Activated T-cell treated with anti-CD3 and anti-CD28 coated beads, Interleukin-2, amount 50 U/mL, for 24 hours (primary cell): ENCODE results near the gene CSH1.
"Not testable (repeated sequence)": the region's sequence is repeated elsewhere in the genome, so short reads cannot be mapped to it uniquely, and the experiment has no call there.

Experiments used
- DNase-seq: peaks from one replicate; pipeline ENCODE4 v3.0.0-alpha.2; 2020
- H3K27ac Mint-ChIP-seq: 2 replicates; pipeline ENCODE4 v1.8.0; 2020; ENCODE audit warnings: mild to moderate bottlenecking, mixed read lengths
- H3K27me3 Mint-ChIP-seq: 2 replicates; pipeline ENCODE4 v1.8.0; 2020; ENCODE audit warnings: mixed read lengths
- H3K36me3 Mint-ChIP-seq: 2 replicates; pipeline ENCODE4 v1.8.0; 2020; ENCODE audit warnings: low read depth, mixed read lengths
- H3K4me1 Mint-ChIP-seq: 2 replicates; pipeline ENCODE4 v1.8.0; 2020; ENCODE audit warnings: low read depth, mixed read lengths
- H3K4me3 Mint-ChIP-seq: 2 replicates; pipeline ENCODE4 v1.8.0; 2020; ENCODE audit warnings: mild to moderate bottlenecking, moderate library complexity, mixed read lengths
- H3K9me3 Mint-ChIP-seq: 2 replicates; pipeline ENCODE4 v1.8.0; 2020; ENCODE audit warnings: mixed read lengths

CSH1 gene

DNA sequence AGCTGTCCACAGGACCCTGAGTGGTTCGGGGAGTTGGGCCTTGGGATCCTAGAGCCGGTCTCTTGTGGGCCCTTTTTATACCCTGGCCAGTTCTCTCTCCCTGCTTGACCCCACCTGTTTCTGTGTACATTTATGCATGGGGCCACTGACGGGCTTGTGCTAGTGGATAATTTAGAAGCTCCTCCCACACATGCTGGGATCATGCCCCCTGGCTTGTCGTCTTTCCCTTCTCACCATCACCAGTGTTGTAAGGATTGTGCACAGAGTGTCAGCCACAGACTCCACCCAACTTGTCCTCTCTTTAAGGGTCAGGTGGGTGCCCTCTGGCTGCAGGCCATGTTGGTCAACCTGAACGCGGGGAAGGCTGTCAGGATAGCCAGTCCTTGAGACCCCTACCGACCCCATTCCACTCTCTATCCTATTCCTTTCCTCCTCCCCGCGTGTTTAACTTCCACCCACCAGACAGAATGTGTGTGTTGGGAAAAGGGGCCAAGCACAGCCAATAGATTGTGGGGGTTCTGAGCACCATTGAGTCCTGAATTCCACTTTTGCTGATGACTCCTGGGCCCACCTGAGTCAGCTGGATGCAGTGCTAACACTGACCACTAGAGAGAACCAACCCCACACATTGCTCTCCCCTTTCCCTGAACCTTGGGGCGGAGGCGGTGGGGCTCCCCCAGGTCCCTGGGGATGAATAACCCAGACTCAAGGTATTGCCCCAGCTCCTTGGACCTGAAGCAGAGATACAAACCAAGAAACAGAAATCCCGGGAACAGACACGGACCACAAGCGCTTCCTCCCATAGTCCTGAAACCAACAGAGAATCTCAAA lies at the start of gene CSH1:
CSH1 (minus strand) TSS at position 51 of the 831 bp plus-strand sequence. CDS start 63 bp downstream, outside the sequence.
- not testable (repeated sequence) for H3K27ac Mint-ChIP-seq, H3K36me3 Mint-ChIP-seq, DNase-seq, H3K4me3 Mint-ChIP-seq, H3K27me3 Mint-ChIP-seq, H3K9me3 Mint-ChIP-seq
- H3K4me1 Mint-ChIP-seq = peaks cover 15% of the 10 kb centered on the region

DNA sequence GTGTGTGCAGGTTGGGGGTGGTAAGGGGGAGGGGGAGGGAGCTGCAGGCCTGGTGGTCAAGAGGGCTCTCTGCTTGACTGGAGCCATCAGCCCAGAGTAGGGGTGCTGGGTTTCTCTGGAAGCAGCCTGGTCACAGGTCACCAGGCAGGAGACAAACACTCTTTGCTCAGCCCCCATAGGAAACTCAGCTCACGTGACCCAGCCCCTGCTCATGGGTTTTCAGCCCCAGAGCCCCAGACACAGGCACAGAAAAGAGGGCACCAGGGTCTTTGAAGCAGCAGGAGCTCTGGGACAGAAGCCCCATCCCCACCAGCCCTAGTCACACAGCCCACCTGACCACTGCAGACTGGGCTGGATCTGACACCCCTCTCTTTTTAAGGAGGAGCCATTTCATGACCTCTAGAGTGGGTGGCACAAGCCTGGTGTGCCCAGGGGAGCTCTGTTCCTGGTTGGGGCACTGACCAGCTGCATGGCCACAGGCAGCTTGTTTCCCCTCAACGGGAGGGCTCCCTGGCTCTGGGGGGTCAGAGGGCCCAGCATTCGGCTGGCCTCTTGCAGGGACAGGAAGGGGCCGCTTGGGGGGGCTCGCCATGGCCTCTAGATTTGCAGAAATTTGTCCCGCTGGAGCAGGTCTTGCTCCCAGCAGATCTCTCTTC lies 49.5 kb upstream of the CSH1 start:
- Mint-ChIP-seq H3K36me3 (no peaks in the 10 kb centered on the region), H3K9me3 (no peaks in the 10 kb centered on the region), H3K4me3 (no peak overlapping the region), H3K4me1 (peaks cover 16% of the 10 kb centered on the region), H3K27ac (no peak overlapping the region), H3K27me3 (no peaks in the 10 kb centered on the region)
- DNase-seq = peak; percentile 43

DNA sequence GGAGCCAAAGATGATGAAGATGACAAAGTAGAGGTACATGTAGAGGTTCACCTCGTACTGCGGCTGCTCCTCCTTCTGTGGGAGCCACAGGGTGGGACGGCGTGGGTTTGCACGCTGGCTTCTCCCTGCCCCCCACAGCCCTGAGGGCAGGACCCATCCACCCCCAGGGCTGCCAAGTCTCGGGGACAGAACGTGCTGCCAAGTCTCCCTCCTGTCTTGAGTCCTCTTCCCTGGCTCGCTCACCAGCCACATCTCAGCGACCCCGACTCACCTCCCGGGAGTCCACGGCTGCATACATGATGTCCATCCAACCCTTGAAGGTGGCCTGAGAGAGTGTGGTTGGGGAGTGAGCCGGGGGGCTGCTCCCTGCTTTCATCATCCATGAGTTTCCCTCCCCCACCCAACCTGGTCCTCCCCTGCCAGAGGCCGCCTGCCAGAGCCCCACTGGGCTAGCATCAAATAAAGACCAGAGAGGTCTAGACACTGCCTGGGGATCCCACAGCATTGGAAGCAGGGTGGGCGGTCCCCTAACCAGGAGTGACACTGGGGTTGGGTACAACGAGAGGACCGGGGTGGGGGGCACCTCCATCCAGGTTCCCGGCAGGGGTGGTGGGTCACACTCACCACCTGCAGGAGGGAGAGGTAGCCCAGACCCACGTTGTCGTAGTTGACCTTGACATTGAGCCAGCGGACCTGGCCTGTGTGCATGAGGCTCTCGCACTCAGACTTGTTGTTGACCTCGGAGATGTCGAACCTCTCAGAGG lies 48.5 kb upstream of the CSH1 start:
- peaks cover 16% of the 10 kb centered on the region for H3K4me1 Mint-ChIP-seq
- DNase-seq = no peak
- no peaks in the 10 kb centered on the region for H3K27me3 Mint-ChIP-seq
- H3K36me3 Mint-ChIP-seq = no peaks in the 10 kb centered on the region
- H3K27ac Mint-ChIP-seq = no peak overlapping the region
- no peaks in the 10 kb centered on the region for H3K9me3 Mint-ChIP-seq
- no peak overlapping the region for H3K4me3 Mint-ChIP-seq

DNA sequence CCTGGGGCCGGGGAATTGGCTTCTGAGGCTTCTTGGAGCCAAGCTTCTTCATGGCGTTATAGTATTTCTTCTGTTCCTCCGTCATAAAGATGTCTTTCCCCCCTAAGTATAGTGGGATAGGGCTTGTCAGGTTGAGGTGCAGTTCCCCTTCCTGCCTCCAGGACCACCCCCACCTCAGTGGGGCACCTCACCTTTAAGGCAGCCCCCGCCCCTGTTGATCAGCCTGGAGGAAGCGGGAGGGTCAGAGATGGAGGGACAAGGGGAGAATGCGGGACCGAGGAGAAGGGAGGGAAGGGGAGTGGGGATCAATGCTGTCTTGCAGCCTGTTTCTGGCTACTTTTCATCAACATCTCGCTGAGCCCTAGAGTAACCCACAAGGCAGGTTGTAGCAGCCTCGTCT lies 47.4 kb upstream of the CSH1 start:
- Mint-ChIP-seq H3K27me3 (no peaks in the 10 kb centered on the region), H3K4me3 (no peak overlapping the region), H3K27ac (no peak overlapping the region), H3K4me1 (peaks cover 20% of the 10 kb centered on the region), H3K36me3 (no peaks in the 10 kb centered on the region), H3K9me3 (no peaks in the 10 kb centered on the region)
- no peak for DNase-seq

DNA sequence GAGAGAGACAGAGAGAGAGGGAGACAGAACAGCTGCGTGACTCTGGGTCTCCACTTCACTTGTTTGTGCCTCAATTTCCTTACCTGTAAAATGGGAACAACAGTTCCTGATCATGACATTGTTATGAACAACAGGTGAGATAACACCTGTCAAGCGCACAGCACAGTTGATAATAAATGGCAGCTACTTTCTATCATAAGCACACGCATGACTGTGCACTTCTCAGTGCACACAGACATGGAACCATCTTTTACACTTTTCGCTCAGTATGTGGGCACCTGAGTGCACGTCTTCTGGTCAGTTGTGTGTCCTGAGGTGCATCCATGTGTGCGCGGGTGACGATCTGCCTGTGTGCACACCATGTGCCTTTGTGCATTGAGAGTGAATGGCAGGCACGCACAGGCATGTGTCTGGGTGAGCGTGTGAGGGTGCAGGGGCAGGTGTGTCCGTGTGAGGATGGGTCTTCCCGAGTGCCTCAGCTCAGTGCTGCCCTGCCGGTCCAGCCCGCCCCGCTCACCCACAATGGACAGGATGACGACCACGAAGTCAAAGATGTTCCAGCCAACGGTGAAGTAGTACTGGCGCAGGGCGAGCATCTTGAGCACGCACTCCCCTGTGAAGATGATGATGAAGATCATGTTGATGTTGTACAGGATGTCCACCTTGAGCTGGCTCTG lies 46.1 kb upstream of the CSH1 start:
- Mint-ChIP-seq H3K9me3 (no peaks in the 10 kb centered on the region), H3K27ac (no peak overlapping the region)

DNA sequence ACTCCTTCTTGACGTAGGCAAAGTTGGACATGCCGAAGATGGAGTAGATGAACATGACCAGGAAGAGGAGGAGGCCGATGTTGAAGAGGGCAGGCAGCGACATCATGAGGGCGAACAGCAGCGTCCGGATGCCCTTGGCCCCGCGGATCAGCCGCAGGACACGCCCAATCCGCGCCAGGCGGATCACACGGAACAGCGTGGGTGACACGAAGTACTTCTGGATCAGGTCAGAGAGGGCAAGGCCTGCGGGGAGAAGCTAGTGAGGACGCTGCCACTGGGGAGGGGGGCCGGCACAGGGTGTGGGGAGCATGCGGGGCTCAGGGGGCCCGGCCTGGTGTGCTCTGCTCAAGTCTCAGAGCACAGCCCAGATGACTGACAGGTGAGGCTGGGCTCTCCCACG lies 45.4 kb upstream of the CSH1 start:
- H3K27me3 Mint-ChIP-seq = no peaks in the 10 kb centered on the region
- no peaks in the 10 kb centered on the region for H3K9me3 Mint-ChIP-seq
- no peak overlapping the region for H3K4me3 Mint-ChIP-seq
- no peak overlapping the region for H3K27ac Mint-ChIP-seq
- no peak for DNase-seq
- peaks cover 19% of the 10 kb centered on the region for H3K4me1 Mint-ChIP-seq
- H3K36me3 Mint-ChIP-seq = no peaks in the 10 kb centered on the region

More for the DNA sequence above, 46.1 kb upstream of the CSH1 start:
- no peaks in the 10 kb centered on the region for H3K36me3 Mint-ChIP-seq
- peaks cover 20% of the 10 kb centered on the region for H3K4me1 Mint-ChIP-seq
- H3K27me3 Mint-ChIP-seq = no peaks in the 10 kb centered on the region
- no peak overlapping the region for H3K4me3 Mint-ChIP-seq
- no peak for DNase-seq

DNA sequence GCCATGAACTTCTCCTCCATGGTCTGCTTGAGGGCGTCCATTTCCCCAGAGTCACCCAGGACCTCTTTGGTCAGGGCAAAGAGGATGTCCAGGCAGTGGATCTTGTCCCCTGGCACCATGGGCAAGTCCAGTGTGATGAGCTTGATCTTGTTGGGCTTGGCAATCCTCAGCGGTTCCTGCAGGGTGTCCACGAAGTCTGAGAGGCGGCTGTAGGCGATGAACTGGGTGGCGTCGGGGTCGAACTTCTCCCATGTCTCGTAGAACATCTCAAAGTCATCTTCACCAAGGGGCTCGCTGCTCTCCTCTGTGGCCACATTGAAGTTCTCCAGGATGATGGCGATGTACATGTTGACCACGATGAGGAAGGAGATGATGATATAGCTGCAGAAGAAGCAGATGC lies 44.8 kb upstream of the CSH1 start:
- no peak overlapping the region for H3K27ac Mint-ChIP-seq
- no peak overlapping the region for H3K4me3 Mint-ChIP-seq
- no peaks in the 10 kb centered on the region for H3K36me3 Mint-ChIP-seq
- no peak for DNase-seq
- H3K27me3 Mint-ChIP-seq = no peaks in the 10 kb centered on the region
- no peaks in the 10 kb centered on the region for H3K9me3 Mint-ChIP-seq
- H3K4me1 Mint-ChIP-seq = peaks cover 14% of the 10 kb centered on the region

DNA sequence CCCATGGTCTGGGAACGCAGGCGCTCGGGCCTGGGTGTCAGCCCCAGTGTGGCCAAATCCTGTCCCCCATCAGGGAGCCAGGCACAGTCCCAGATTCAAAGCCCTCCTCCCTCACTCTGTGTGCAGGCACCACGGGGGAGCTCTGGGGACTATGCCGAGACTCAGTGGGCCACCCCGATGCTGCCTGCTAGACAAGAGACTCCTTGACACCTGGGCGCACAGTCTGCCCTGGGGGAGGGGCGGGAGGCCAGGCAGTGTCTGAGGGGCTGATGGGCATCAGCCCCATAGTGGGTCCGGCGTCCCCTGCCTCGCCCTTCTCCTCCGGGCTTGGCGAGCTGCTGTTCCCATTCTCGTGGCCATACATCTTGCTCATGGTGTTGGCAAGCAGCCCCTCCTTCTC lies 44.2 kb upstream of the CSH1 start:
- no peak overlapping the region for H3K4me3 Mint-ChIP-seq
- no peaks in the 10 kb centered on the region for H3K36me3 Mint-ChIP-seq
- no peaks in the 10 kb centered on the region for H3K9me3 Mint-ChIP-seq
- no peak for DNase-seq
- peaks cover 8% of the 10 kb centered on the region for H3K4me1 Mint-ChIP-seq
- H3K27me3 Mint-ChIP-seq = no peaks in the 10 kb centered on the region
- H3K27ac Mint-ChIP-seq = no peak overlapping the region

DNA sequence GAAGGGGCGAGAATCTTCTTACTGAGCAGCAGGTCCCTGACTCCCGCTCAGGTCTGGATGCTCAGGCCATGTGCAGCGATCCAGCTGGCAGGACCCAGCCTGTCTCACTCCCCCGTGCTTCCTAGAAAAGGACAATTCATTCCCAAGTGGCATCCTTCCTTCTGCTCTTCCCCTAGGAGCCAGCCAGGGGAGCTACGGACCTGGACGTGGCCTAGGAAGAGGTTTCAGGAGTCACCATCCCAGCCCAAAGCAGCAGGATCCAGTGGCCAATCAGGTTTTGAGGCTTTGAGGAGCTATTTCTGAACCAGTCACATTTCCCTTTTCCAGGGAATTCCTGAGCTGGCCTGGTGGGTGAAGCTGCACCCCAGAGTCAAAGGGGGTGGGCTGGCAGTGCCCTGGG lies 43.5 kb upstream of the CSH1 start:
- Mint-ChIP-seq H3K4me1 (peaks cover 4% of the 10 kb centered on the region), H3K27me3 (no peaks in the 10 kb centered on the region), H3K9me3 (no peaks in the 10 kb centered on the region), H3K4me3 (no peak overlapping the region), H3K36me3 (no peaks in the 10 kb centered on the region), H3K27ac (no peak overlapping the region)
- DNase-seq = no peak

DNA sequence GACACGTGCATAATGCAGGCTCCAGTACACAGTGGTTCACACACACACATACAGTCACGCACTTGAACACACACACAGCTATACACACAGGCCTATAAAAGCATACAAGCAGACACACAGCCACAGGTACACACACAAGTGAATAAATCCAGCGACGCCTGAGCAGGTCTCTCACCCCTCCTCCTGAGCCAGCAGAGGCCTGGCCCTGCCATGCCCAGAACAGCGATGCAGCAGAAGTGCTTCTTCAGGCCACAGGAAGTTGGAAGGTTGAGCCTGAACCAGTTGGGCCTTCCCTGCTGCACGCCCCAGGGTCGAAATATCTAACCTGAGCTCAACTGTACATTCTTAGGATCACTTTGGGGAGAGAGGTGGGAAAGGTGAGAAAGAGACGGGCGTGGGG lies 43.0 kb upstream of the CSH1 start:
- Mint-ChIP-seq H3K4me3 (no peak overlapping the region), H3K27me3 (no peaks in the 10 kb centered on the region), H3K27ac (no peak overlapping the region), H3K9me3 (no peaks in the 10 kb centered on the region), H3K36me3 (no peaks in the 10 kb centered on the region), H3K4me1 (peaks cover 4% of the 10 kb centered on the region)
- no peak for DNase-seq

DNA sequence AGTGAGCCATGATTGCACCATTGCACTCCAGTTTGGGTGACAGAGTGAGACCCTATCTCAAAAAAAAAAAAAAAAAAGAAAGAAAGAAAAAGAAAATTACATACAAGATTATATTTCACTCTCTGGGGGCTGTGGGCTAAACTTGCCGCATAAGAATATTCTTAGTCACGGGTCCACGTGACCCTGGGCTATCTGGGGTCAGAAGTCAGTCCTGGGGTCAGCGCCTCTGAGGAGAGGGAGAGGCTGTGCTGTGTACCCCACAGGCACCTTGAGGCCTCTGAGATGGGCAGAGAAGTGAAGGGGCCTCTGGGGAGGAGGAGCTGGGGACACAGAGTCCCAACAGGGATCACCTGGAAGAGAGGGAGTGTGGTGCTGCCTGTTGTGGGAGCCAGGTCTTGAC lies 41.5 kb upstream of the CSH1 start:
- no peak for DNase-seq
- no peaks in the 10 kb centered on the region for H3K36me3 Mint-ChIP-seq
- no peaks in the 10 kb centered on the region for H3K9me3 Mint-ChIP-seq
- H3K27ac Mint-ChIP-seq = no peak overlapping the region
- no peak overlapping the region for H3K4me3 Mint-ChIP-seq
- H3K27me3 Mint-ChIP-seq = no peaks in the 10 kb centered on the region
- H3K4me1 Mint-ChIP-seq = peaks cover 8% of the 10 kb centered on the region

DNA sequence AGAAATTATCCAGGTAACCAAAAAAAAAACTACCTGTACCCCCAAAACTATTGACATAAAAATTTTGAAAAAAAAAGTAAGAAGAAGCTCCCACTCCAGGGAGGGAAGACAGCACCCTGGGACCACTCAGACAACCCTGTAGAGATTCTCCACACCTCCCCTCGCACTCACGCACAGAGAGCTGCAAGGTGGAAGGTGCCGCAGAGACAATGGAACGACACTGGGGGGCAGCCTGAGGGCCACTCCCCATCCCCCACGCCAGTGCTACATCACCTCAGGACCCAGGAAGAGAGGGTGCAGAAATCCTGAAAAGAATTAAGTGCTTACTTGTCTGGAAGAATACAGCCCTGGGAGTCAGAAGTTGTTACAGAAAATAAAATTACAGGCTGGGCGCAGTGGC lies 40.9 kb upstream of the CSH1 start:
- H3K27ac Mint-ChIP-seq = no peak overlapping the region

DNA sequence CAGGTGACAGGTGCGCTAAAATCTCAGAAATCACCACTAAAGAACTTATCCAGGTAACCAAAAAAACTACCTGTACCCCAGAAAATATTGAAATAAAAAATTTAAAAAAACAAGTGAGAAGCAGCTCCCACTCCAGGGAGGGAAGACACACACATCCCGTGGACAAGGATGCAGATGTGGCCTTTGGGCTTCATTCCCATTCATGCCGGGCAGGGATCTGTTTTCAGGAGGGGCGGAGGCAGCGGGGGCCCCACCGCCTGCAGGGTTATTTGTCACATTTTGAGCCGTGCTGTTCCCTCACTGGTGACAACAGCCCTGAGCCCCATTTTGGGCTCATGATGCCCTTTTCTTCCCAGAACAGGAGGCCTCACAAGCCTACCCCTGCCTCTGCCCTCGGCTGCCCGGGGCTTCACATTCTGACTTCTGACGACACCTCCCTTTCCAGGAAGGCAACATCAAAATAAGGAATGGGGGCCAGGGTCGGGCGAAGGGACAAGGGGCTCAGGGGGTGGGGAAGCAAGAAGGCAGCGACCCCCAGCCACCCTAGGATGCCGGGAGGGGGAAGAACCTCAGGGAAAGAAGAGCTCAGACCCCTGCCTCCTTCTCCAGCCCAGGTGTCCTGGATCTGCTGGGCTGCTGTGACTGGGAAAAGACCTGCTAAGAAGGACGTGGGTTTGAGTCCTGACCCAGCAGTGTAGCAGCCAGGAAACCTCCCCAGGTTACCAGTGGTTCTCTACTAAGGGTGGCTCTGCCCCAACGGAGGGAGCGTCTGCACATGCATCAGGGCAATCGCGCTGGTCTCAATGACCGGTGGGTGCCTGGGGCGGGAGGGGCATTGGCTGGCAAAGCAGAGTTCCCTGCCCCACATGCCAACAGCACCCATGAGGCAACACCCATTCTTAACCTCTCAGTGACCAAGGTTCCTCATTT lies 38.1 kb upstream of the CSH1 start:
- H3K27ac Mint-ChIP-seq = no peak overlapping the region
- no peak overlapping the region for H3K4me3 Mint-ChIP-seq
- DNase-seq = no peak
- peaks cover 32% of the 10 kb centered on the region for H3K4me1 Mint-ChIP-seq
- no peaks in the 10 kb centered on the region for H3K9me3 Mint-ChIP-seq
- H3K36me3 Mint-ChIP-seq = peaks cover 8% of the 10 kb centered on the region
- no peaks in the 10 kb centered on the region for H3K27me3 Mint-ChIP-seq

More for the DNA sequence above, 40.9 kb upstream of the CSH1 start:
- no peaks in the 10 kb centered on the region for H3K9me3 Mint-ChIP-seq
- no peak for DNase-seq
- H3K36me3 Mint-ChIP-seq = no peaks in the 10 kb centered on the region
- H3K4me3 Mint-ChIP-seq = no peak overlapping the region
- H3K4me1 Mint-ChIP-seq = peaks cover 14% of the 10 kb centered on the region
- no peaks in the 10 kb centered on the region for H3K27me3 Mint-ChIP-seq
